Parathyroid adenoma (tissue), 2 donors: Measurements from ENCODE around the gene METTL8.
"Not testable (repeated sequence)": the region's sequence is repeated elsewhere in the genome, so short reads cannot be mapped to it uniquely, and the experiment has no call there.

ENCODE experiments used
- H2AFZ ChIP-seq: fragments of 300-600 bp; sonication (generic); one replicate; pipeline ENCODE4 v1.7.0; 2017; ENCODE audit warnings: antibody characterized with exemption, mild to moderate bottlenecking
- H3K27ac ChIP-seq: fragments of 300-600 bp; sonication (generic); one replicate; pipeline ENCODE4 v1.7.0; 2017
- H3K27me3 ChIP-seq: fragments of 300-600 bp; sonication (generic); one replicate; pipeline ENCODE4 v1.7.0; 2017; ENCODE audit warnings: low read length; ENCODE audit not compliant: control insufficient read depth, insufficient read depth
- H3K36me3 ChIP-seq: fragments of 300-600 bp; sonication (generic); one replicate; pipeline ENCODE4 v1.7.0; 2017; ENCODE audit warnings: low read length; ENCODE audit not compliant: control insufficient read depth, insufficient read depth
- H3K4me1 ChIP-seq: fragments of 300-600 bp; sonication (generic); one replicate; pipeline ENCODE4 v1.7.0; 2017; ENCODE audit warnings: control low read depth
- H3K4me2 ChIP-seq: fragments of 300-600 bp; sonication (generic); one replicate; pipeline ENCODE4 v1.7.0; 2017; ENCODE audit warnings: low read length
- H3K4me3 ChIP-seq: fragments of 300-600 bp; sonication (generic); one replicate; pipeline ENCODE4 v1.7.0; 2017; ENCODE audit warnings: low read depth, low read length
- H3K79me2 ChIP-seq: fragments of 300-600 bp; sonication (generic); one replicate; pipeline ENCODE4 v1.7.0; 2017; ENCODE audit warnings: control low read depth
- H3K9ac ChIP-seq: fragments of 300-600 bp; sonication (generic); one replicate; pipeline ENCODE4 v1.7.0; 2017; ENCODE audit warnings: mild to moderate bottlenecking
- H3K9me3 ChIP-seq: fragments of 300-600 bp; sonication (generic); one replicate; pipeline ENCODE4 v1.7.0; 2017; ENCODE audit warnings: low read length; ENCODE audit not compliant: control insufficient read depth
- CTCF ChIP-seq: fragments of 300-600 bp; sonication (generic); IDR thresholded peaks from one replicate; pipeline ENCODE4 v1.7.0; 2017; ENCODE audit warnings: antibody characterized with exemption, mild to moderate bottlenecking
- donor health status: primary hyperparathyroidism.

The METTL8 gene

GRCh38 chr2:171432206-171432968 is 1.4 kb downstream of the METTL8 start:
- no peak overlapping the region for H3K27ac ChIP-seq
- no peak overlapping the region for H3K4me3 ChIP-seq
- H3K9ac ChIP-seq, result no peak overlapping the region

GRCh38 chr2:171431677-171432167 is 2.1 kb downstream of the METTL8 start:
- Histone ChIP-seq H3K36me3 (no peaks in the 10 kb centered on the region), H2AFZ (no peak overlapping the region), H3K4me1 (peaks cover 2% of the 10 kb centered on the region), H3K4me2 (no peak overlapping the region), H3K27me3 (no peaks in the 10 kb centered on the region), H3K9ac (no peak overlapping the region), H3K4me3 (no peak overlapping the region), H3K27ac (no peak overlapping the region), H3K9me3 (no peaks in the 10 kb centered on the region), H3K79me2 (peaks cover 6% of the 10 kb centered on the region)
- no peak for TF ChIP-seq CTCF

More at GRCh38 chr2:171432206-171432968, 1.4 kb downstream of the METTL8 start:
- H3K4me1 ChIP-seq, result peaks cover 2% of the 10 kb centered on the region
- H3K9me3 ChIP-seq, result no peaks in the 10 kb centered on the region
- H3K79me2 ChIP-seq, result peaks cover 6% of the 10 kb centered on the region
- no peak overlapping the region for H2AFZ ChIP-seq
- no peak overlapping the region for H3K4me2 ChIP-seq
- no peaks in the 10 kb centered on the region for H3K36me3 ChIP-seq
- TF ChIP-seq CTCF, result no peak
- no peaks in the 10 kb centered on the region for H3K27me3 ChIP-seq

- Histone ChIP-seq H3K4me3 (no peak overlapping the region), H3K27me3 (no peaks in the 10 kb centered on the region), H3K79me2 (peaks cover 3% of the 10 kb centered on the region), H3K36me3 (no peaks in the 10 kb centered on the region), H2AFZ (no peak overlapping the region), H3K9ac (no peak overlapping the region), H3K9me3 (no peaks in the 10 kb centered on the region), H3K4me1 (peaks cover 2% of the 10 kb centered on the region), H3K27ac (no peak overlapping the region), H3K4me2 (no peak overlapping the region)
- no peak for TF ChIP-seq CTCF
Observed at GRCh38 chr2:171430516-171431410, 3.0 kb downstream of the METTL8 start.

GRCh38 chr2:171422710-171423495 is 10.9 kb downstream of the METTL8 start:
- H3K9me3 ChIP-seq, H3K9ac ChIP-seq, H3K4me2 ChIP-seq, H2AFZ ChIP-seq, H3K4me1 ChIP-seq, H3K36me3 ChIP-seq, H3K79me2 ChIP-seq, H3K4me3 ChIP-seq, H3K27ac ChIP-seq, H3K27me3 ChIP-seq: not testable (repeated sequence)
